ENCODE data around the gene MYO9B.
"Not testable (repeated sequence)": the region's sequence is repeated elsewhere in the genome, so short reads cannot be mapped to it uniquely, and the experiment has no call there.

MYO9B gene

GRCh38 chr19:17088552-17088951 is 13.0 kb downstream of the MYO9B start:
- TF ChIP-seq CTCF (IDR thresholded peaks at IDR 0.05; ENCODE audit: extremely low read depth, insufficient read depth, missing control alignments): no peak
- DNase-seq (ENCODE audit: low spot score): no peak
- in situ Hi-C loops (cut with MboI; ENCODE audit: low pct_unique_long_range_greater_than_20kb, low sequenced_read_pairs, unreplicated experiment): no loop called here

- peak; percentile 6 for TF ChIP-seq CTCF (IDR thresholded peaks at IDR 0.05; ENCODE audit: extremely low read depth, insufficient read depth, missing control alignments)
- in situ Hi-C loops (cut with MboI; ENCODE audit: low pct_unique_long_range_greater_than_20kb, low sequenced_read_pairs, unreplicated experiment): no loop called here
- peak; percentile 77 for DNase-seq (ENCODE audit: low spot score)
These were observed 15.0 kb downstream of the MYO9B start for GRCh38 chr19:17090583-17090982.

- in situ Hi-C loops (cut with MboI; ENCODE audit: low pct_unique_long_range_greater_than_20kb, low sequenced_read_pairs, unreplicated experiment): no loop called here
- DNase-seq (ENCODE audit: low spot score): no peak
- TF ChIP-seq CTCF (IDR thresholded peaks at IDR 0.05; ENCODE audit: extremely low read depth, insufficient read depth, missing control alignments): no peak
These were observed 16.3 kb downstream of the MYO9B start for GRCh38 chr19:17091758-17092333.

- in situ Hi-C loops (cut with MboI; ENCODE audit: low pct_unique_long_range_greater_than_20kb, low sequenced_read_pairs, unreplicated experiment): no loop called here
- DNase-seq (ENCODE audit: low spot score): no peak
- TF ChIP-seq CTCF (IDR thresholded peaks at IDR 0.05; ENCODE audit: extremely low read depth, insufficient read depth, missing control alignments): no peak
These were observed 17.1 kb downstream of the MYO9B start for GRCh38 chr19:17092696-17093095.

- DNase-seq (ENCODE audit: low spot score); in situ Hi-C loops (cut with MboI; ENCODE audit: low pct_unique_long_range_greater_than_20kb, low sequenced_read_pairs, unreplicated experiment): not testable (repeated sequence)
These were observed 19.1 kb downstream of the MYO9B start for GRCh38 chr19:17094694-17095093.

GRCh38 chr19:17095141-17095919 is 19.8 kb downstream of the MYO9B start:
- no peak for DNase-seq (ENCODE audit: low spot score)
- TF ChIP-seq CTCF (IDR thresholded peaks at IDR 0.05; ENCODE audit: extremely low read depth, insufficient read depth, missing control alignments): no peak
- in situ Hi-C loops (cut with MboI; ENCODE audit: low pct_unique_long_range_greater_than_20kb, low sequenced_read_pairs, unreplicated experiment): no loop called here

GRCh38 chr19:17097593-17098126 is 22.1 kb downstream of the MYO9B start:
- no peak for TF ChIP-seq CTCF (IDR thresholded peaks at IDR 0.05; ENCODE audit: extremely low read depth, insufficient read depth, missing control alignments)
- in situ Hi-C loops (cut with MboI; ENCODE audit: low pct_unique_long_range_greater_than_20kb, low sequenced_read_pairs, unreplicated experiment): no loop called here
- DNase-seq (ENCODE audit: low spot score): no peak
